ENCODE measurements around the gene KSR1.

GRCh38 chr17:27551701-27552248 lies 95.5 kb downstream of the KSR1 start:
- TF ChIP-seq ZNF565 (CRISPR knock-in tag; conservative IDR thresholded peaks at IDR 0.05; ENCODE audit: low read depth) (no peak), TSHZ2 (CRISPR knock-in tag; IDR thresholded peaks at IDR 0.05) (no peak), PATZ1 (CRISPR knock-in tag; IDR thresholded peaks at IDR 0.05; ENCODE audit: borderline replicate concordance) (no peak), RARB (CRISPR knock-in tag; IDR thresholded peaks at IDR 0.05) (no peak), ESRRG (CRISPR knock-in tag; IDR thresholded peaks at IDR 0.05) (no peak), ZFP3 (CRISPR knock-in tag; IDR thresholded peaks at IDR 0.05) (no peak), ZFP30 (CRISPR knock-in tag; IDR thresholded peaks at IDR 0.05) (no peak), ARNTL (CRISPR knock-in tag; IDR thresholded peaks at IDR 0.05; ENCODE audit: borderline replicate concordance, low read depth) (no peak), POU6F1 (CRISPR knock-in tag; IDR thresholded peaks at IDR 0.05; ENCODE audit: borderline replicate concordance, low read depth) (no peak)

Data from SK-N-SH treated with all-trans-retinoic acid at 6 μM for 48 hours (cell line).